HG02571 (cell line): ENCODE measurements around the gene CIDEB.

Experiments used
- ATAC-seq: cut with Tn5 transposase; IDR thresholded peaks from one replicate; pipeline ENCODE4 v1.9.1; 2021; ENCODE audit warnings: mild to moderate bottlenecking, moderate library complexity; ENCODE audit not compliant: unreplicated experiment

CIDEB gene

DNA sequence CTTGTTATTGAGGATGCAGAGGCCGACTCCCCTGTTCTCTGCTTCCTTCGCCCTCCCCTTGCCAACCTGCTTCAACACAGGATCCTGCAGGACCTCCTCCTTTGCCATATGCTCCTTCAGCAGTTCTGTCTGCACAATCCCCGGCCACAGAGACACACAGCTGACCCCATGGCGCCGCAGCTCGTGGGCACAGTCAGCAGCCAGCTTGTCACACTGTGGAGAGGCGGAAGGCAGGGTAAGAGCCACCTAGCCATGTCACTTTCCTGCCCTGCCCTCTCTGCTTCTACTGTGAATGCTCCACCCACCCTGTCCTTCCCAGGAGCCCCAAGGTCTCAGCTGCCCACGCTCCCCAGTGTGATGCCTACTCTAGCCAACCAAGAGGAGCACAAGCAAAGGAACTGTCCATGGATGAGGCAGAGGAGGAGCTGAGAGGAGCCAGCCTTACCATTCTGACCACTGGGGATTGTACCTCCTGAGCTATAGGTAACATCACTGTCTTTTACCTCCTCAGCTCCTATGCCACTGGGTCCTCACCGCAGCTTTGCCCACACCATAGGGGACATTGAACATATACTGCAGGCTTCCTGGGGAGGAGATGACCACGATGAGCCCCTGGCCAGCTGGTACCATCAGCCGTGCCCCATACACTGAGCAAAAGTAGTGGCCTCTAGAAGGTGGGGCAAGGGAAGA is 15.5 kb downstream of the CIDEB start:
- no peak for ATAC-seq

DNA sequence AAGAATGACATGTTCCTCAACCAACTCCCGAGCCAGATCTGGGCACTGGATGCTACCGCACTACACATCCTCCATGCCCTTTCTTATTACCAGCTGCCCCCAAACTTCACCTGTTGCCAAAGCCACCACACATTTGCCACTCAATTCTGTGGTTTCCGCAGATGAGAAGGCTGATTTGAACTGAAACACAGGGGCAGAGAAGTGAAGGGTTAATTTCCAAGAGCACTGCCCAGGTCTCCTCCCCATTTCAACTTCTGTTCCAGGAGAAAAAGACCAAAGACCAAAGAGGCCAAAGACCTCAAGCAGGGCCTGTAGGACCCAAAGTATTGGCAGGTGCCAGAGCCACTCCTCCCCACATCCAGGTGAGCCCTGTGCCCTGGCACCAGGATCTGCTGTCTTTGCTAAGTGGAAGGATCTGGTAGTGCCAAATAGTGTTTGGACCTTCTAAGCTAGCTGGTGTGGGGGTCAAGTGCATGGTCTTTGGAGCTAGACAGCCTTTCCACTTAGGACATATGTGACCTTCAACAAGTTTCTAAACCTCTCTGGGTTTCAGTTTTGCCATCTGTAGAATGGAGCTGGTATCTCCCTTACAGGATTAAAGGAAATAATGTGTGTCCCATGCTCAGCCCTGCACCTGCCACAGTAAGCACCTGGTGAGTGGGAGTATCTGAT is 16.2 kb downstream of the CIDEB start:
- ATAC-seq, result no peak

DNA sequence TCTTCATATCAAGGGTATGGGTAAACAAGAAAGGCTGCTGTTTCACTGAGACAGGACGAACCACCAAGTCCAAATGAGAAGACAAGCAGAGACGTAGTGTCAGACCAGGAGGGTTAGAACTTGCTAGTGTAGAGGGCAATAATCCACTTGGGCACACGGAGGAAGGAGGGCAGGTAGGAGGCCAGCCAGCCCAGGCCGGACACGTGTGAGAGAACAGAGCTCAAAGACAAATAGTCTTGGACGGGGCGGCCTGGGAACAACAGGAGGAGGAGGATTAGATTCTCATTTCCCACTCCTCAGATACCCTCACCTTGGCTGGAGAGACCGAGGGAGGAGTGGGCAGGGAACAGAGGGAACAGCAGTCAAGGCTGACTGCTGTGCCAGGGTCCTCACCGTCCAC is 17.0 kb downstream of the CIDEB start:
- ATAC-seq, result no peak

DNA sequence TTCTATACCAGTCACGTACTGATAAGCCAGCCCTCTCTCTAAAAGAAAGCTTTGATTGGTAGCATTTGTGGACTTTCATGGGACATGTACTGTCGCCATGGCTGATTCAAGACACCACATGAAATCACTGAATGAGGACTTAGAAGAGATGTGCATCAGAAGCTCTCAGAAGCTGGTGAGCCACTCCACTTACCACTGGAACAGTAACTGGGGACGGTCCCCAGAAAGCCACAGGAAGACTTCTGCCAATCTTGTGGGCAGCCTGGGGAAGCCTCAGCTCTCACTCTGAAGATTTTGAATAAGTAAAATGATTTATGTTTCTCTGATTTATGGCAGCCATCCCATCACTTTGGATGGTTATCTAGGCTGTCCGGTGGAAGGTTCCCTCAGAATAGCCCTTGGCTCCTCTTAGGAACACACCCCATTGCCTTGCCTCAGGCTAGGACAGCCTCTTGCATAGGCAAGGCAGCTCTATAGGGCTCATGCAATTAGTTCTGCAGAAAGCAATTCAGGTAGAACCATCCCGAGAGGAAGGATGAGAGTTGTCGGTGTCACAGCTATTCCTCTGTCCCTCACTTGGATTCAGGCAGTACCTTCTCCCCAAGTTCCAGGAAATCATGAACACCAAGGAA is 18.0 kb downstream of the CIDEB start:
- peak; percentile 70 for ATAC-seq

DNA sequence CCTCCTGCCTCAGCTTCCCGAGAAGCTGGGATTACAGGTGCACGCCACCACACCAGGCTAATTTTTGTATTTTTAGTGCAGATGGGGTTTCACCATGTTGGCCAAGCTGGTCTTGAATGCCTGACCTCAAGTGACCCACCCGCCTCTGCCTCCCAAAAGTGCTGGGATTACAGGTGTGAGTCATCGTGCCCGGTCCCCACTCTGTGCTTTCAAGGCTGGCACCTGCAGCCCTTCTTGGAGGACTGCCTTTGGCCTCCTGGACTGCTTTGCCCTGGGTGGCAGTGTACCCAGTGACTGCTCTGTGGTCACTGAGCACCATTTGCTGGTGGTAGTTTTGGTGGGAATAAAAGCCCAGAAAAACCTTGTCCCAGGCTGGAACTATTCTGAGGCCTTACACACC is 20.8 kb downstream of the CIDEB start:
- no peak for ATAC-seq

DNA sequence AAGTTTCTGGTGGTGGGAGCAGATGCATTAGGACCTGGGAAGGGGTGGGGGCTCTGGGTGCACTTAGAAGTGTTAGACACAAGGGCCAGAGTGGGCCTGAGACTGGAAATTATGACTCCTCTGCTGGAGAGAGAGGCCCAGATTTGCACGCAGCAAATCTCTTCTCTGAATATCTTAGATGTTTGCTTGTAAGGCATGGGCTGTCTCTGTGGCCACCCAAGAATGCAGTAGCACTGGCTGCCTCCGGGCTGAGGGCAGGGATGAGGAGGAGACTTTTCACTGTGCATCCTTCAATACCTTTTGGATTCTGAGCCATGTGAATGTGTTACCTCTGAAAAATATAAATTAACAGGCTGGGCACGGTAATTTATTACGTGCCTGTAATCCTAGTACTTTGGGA is 22.4 kb downstream of the CIDEB start:
- ATAC-seq, result no peak

DNA sequence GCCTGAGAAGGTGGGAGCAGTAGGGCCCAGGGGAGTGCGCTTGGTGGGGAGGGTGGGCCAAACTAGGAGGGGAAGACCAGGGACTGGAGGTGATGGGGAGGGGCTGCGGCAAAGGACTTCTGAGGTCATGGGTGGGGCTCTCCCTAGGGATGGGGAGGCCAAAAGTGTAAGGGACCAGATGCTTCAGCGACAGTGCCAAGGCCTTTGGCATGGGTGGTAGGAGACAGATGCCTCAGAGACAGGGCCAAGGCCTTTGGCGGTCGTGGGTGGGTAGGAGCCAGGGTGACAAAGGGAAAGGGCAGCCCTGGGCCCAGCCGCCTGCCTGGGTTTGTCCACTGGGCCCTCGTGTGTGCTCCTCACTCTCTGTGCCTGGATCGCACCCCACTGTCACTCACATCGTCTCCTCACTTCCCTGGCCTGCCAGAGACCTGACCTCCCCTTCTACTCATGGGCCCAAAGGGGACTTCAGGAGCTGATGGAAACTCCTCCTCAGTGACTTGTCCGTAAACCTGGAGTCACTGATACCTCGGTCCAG is 23.2 kb downstream of the CIDEB start:
- no peak for ATAC-seq

DNA sequence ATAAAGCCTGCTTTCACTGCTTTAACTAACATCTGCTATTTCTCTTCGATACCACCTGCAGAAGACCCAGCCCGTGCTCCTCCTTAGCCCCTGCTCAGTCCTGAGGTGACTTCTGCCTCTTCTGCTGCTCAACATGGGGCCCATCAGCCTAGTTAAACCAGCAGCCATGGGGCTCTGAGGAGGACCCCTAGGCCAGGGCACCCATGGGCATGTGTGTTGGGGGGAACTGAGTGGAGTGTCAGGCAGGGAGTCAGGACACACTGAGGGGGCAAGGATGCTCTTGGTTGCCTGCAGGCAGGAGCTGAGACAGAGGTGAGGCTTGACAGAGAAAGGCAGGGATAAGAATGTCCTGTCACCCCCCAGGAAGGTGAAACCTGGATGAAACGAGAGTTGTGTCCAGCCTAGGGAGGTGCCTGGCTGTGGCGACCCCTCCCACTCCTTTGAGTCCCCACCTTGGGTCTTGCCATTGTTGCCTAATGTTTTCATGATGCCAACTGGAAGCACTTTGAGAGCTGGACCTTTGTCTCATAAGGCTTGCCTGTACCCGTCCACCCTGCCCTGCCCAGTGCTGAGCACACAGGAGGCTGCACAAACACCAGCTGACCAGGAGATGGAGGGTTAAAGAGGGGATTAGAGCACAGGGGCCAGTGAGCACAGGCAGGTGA is 23.8 kb downstream of the CIDEB start:
- no peak for ATAC-seq

DNA sequence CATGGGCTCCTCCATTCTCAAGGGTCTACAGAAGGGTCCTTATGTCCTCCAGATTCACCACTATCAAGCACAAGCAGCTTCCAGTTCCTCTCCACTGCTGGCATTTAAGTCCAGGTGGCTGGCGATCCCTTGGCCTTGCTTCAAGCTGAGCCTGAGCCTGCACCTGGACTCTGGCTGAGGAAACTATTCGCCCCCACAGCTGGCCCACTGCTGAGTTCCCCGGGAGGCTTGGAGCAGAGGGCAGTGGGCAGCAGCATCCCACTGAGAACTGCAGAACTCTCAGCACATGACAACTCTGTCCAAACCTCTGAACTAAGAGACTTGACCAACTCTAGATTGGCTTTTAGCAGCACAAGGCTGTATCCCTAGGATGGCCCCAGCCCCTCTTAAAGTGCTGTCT is 25.0 kb downstream of the CIDEB start:
- ATAC-seq, result no peak

DNA sequence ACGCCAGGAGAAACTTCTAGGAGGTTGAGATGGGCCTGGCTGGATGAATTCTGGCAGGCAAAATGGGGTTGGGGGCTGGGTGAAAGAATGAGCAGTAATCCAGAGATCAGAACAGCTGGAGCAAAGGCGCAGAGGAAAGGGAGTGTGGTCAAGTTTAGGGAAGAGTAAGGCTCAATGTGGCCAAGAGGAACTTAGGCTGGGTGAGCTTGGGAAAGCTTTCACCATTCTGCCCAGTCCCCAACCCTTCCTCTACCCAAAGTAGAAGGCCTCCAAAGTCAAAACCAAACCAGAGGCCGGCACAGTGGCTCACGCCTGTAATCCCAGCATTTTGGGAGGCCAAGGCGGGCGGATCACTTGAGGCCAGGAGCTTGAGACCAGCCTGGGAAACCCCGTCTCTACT is 26.1 kb downstream of the CIDEB start:
- ATAC-seq, result no peak

DNA sequence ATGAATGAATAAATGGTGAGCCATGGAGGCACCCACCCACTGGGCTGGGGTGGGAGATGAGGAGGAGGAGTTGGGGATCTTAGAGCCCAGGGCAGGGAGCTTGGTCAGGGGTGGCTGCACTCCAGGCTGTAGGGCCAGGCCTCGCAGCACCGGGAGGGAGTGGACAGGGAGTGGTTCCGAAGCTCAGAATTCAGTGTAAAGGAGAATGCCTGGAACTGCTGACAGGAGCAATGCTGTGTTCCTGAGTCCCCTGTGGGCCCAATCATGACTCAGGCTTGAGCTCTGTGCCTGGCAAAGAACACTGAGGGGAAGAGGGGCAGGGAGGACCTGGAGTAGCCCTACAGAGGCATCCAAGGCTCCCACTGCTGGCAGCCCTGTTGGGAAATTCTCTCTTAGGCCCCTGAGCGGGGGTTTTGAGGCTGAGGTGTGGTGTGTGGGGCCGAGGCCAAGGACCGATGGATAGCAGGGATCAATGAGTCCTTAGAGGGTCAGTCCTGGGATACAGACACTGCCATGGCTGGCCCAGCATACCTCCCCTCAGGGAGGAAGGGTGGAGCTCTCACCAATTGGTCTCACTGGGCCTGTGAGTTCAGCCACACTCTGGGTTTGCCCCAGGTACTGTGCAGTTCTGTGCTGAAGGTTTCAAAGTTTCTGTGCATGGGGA is 26.8 kb downstream of the CIDEB start:
- ATAC-seq, result no peak

DNA sequence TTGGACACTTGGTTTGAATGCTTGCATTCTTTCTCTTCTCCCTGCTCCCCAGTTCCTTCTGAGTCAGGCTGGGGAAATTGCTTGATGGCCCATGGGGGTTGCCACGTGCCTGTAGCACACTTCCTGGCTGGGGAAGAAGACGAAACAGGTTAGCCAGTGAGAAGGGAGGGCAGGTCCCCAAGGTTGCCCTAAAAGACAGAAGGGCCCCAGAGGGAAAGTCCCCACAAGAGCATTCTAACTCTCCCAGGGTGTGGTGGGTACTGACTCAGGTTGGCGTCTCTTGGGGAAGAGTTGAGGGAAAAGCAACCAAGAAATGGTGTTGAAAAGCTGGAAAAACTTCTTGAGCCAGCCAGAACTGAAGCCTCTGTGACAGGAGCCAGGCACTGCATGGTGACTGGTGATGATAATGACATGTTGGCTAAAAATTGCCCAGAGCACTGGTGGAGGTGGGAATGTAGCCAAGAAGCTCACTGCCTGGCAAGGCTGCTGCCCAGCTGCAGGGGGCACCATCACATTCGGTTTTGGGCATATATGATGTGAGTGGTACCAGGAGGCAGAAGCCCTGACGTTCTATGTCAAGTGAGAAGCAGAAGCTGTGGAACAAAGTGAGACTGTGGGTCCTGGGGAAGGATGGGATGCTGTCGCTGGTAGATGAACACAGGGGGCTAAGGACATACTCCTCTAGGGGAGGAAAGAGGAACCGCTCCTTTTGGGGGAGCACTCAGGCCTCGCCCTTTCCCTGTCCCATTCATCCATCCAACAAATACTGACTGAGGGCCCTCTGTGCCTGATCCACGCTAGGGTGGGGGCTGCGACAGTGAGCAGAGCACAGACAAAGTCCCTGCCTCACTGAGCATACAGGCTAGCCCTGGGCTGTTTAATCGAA is 28.2 kb downstream of the CIDEB start:
- ATAC-seq, result peak; percentile 68

DNA sequence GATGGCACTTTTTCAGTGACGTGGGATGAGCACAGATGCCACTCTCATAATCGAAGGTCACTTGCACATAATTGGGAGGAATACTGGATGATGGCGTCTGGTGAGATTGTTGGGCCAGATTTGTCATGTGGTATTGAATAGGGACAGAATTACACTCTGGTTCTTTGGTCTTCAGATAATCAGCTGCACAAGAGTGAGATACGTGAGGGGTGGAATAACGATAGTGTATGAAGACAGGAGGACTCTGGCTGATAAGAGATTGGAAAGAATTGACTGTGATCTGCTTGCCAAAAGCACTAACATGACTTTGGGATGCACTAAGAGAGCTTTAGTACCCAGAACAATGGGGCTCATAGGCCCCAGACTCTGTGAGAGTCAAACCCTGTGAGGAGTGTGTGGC is 29.4 kb downstream of the CIDEB start:
- no peak for ATAC-seq

DNA sequence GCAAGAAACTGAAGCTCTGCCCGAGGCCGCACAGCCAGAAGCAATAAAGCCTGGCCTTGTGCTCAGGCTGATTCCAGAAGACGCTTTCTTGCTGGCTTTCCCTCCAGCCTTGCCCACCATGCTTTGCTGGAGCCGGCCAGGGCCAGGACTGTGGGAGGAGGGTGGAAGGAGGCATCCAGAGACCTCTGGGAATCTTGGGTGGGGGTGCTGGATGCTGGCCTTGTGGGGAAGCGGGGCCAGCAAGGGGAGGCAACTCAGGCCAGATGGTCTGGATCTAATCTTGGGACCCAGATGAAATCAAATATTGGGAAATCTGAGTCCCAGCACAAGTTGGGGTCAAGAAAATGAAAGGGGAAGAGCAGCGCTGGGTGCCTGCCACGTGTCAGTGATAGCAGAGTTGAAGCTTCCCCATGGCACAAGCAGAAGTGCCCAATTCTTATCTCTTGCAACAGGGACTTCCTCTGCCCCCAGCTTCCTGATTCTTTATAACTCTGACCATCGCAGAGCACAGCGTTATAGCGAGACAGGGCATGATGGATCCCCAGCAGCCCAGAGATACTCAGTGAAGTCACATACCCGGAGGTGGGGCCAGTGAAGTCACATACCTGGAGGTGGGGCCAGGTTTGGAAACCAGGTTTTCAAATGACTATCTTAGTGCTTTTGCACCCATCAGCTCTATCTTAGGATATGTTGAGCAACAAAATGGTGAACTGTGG is 30.0 kb downstream of the CIDEB start:
- no peak for ATAC-seq

DNA sequence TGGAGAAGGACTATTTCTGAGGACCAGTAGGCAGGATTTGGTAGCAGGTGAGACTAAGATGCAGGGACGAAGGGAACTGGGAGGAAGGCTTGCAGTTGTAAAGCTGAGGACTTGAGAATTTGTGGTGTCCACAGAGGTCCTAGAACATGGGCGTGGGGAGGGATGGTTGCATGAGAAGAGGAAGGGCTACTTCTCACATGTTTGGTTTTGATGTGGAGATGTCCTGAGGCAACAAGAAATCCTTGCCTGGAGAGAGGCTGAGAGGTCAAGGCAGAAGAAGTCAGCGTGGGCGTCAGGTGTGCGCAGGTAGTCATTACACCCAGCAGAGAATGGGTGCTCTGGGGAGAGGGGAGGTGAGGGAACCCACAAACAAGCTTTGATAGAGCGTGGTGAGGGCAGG is 30.7 kb downstream of the CIDEB start:
- no peak for ATAC-seq

DNA sequence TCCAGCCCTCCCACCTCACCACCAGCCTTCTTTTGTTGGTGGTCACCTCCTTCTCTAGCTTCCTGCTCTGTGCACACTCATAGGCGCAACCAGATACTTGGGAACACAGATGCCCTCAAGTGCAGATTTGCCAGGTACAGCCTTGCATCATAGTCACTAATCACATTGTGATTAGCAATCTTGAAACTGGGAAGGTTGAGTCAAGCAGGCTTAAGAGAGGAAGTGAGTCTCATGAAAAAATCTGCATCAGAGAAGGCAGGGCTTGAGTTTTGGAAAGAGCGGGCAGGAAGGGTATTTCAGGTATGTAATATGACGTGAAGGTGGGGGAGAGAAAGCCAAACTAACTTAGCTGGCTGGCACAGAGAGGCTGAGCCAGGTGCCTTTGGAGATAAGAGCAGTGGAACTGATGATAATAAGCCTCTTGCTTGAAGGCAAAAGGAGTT is 33.7 kb downstream of the CIDEB start:
- ATAC-seq, result peak; percentile 37

DNA sequence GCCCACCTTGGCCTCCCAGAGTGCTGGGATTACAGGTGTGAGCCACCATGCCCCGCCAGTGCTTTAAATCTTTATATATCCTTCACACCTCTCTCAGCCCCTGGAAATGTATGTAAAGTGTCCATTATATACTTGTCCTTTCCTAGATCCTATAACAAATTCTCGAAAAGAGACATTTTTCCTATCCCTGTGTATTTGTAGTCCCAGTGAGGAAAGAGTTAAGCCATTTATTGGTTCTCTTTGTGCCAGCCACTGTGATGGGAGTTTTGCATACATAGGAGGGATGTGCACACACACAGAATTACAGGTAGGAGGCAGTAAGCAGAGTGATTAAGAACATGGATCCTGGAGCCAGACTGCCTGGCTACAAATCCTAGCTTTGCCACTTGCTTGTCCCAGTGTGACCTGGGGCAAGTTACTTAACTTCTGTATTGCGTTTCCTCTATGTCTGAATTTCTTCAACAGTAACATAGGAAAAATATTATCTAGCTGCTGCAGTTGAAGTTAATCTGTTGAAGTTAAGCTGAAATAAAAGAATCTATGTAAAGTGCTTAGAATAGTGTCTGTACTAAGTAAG is 34.3 kb downstream of the CIDEB start:
- no peak for ATAC-seq

DNA sequence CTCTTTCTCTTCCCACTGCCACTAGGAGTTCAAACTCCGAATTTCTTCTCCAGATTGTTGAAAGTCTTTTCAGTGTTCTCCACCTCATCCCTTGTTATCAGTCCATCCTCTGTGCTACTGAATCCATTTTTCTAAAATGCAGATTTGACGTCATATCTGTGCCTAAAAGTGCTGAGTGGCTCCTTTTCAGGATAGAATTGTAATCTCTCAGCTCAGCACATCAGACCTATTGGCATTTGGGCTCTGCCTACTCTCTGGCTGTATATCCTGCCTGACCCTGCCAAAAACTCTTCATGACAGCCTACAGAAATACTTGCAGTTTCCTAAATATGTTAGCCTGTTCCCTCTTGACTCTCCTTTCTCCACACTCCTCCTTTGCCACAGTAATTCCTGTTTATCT is 35.3 kb downstream of the CIDEB start:
- ATAC-seq, result no peak

DNA sequence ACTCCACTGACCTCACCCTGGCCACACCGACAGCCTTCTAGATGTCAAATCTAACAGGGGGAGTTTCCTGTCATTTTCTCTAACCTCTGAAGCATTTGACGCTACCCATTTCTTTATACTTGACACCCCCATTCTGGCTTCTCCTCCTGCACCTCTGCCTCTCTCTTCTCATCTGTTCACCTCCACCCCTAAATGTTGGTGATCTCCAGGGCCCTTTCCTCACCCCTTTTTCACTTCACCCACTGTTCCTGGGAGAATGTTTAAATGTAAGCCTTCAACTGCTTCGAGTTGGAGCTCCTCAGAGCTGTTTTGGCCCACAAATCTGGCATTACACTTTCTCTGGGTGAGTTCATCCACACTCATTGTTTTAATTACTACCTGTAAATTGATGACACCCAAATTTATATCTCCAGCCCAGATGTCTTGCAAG is 35.9 kb downstream of the CIDEB start:
- ATAC-seq, result no peak
